Putamen (tissue), 1 donor: ENCODE data around the gene NDUFV1.
A peak's percentile ranks its signal among the peaks of the same experiment; 100 is the strongest.
"Not testable (repeated sequence)": the region's sequence is repeated elsewhere in the genome, so short reads cannot be mapped to it uniquely, and the experiment has no call there.

Experiments used
- DNase-seq: peaks from one replicate; pipeline ENCODE4 v3.0.0-alpha.2; 2016; ENCODE audit warnings: low spot score

NDUFV1 gene

GRCh38 chr11:67606492-67607295 is at the start of gene NDUFV1:
Gene NDUFV1 (plus strand): TSS chr11:67606936. CDS start chr11:67607005, 69 bp downstream.
- peak; percentile 95 for DNase-seq

- no peak for DNase-seq
Observed at GRCh38 chr11:67558084-67558772, 48.5 kb upstream of the NDUFV1 start.

GRCh38 chr11:67561971-67562619 is 44.6 kb upstream of the NDUFV1 start:
- DNase-seq: no peak

GRCh38 chr11:67562963-67563704 is 43.6 kb upstream of the NDUFV1 start:
- no peak for DNase-seq

- not testable (repeated sequence) for DNase-seq
Observed at GRCh38 chr11:67563705-67564114, 43.0 kb upstream of the NDUFV1 start.

- no peak for DNase-seq
Observed at GRCh38 chr11:67564230-67564629, 42.5 kb upstream of the NDUFV1 start.

- no peak for DNase-seq
Observed at GRCh38 chr11:67571443-67571842, 35.3 kb upstream of the NDUFV1 start.

GRCh38 chr11:67572305-67572704 is 34.4 kb upstream of the NDUFV1 start:
- no peak for DNase-seq

- DNase-seq: no peak
Observed at GRCh38 chr11:67572747-67573419, 33.9 kb upstream of the NDUFV1 start.

- no peak for DNase-seq
Observed at GRCh38 chr11:67574938-67575337, 31.8 kb upstream of the NDUFV1 start.

GRCh38 chr11:67576735-67577475 is 29.8 kb upstream of the NDUFV1 start:
- no peak for DNase-seq

- no peak for DNase-seq
Observed at GRCh38 chr11:67577951-67578350, 28.8 kb upstream of the NDUFV1 start.

GRCh38 chr11:67581469-67581868 is 25.3 kb upstream of the NDUFV1 start:
- no peak for DNase-seq

- no peak for DNase-seq
Observed at GRCh38 chr11:67582011-67582410, 24.7 kb upstream of the NDUFV1 start.

GRCh38 chr11:67583247-67584204 is 23.2 kb upstream of the NDUFV1 start, which contains the start of gene GSTP1:
Gene GSTP1 (plus strand): TSS chr11:67583812. CDS start chr11:67583844, 32 bp downstream.
- DNase-seq: peak; percentile 89

GRCh38 chr11:67584205-67584880 is 22.4 kb upstream of the NDUFV1 start:
- peak; percentile 43 for DNase-seq

- DNase-seq: no peak
Observed at GRCh38 chr11:67584881-67585873, 21.6 kb upstream of the NDUFV1 start.

GRCh38 chr11:67585911-67586310 is 20.8 kb upstream of the NDUFV1 start:
- DNase-seq: no peak
